Mammary epithelial cell (primary cell): ENCODE measurements around the gene FGD5.

Experiments used
- EZH2 ChIP-seq: IDR thresholded peaks from 2 replicates; pipeline ENCODE4 v1.6.1; 2012; ENCODE audit warnings: low read length, inconsistent platforms, borderline replicate concordance
- TF ChIP-seq, protein P1 (sequence below), 2 donors: IDR thresholded peaks in 1 of 2; conservative IDR thresholded peaks in 1 of 2; 2 replicates each; pipeline ENCODE4 v1.5.1; 2011 to 2012; ENCODE audit warnings: inconsistent platforms in 2 of 2, low read length in 2 of 2, mild to moderate bottlenecking in 2 of 2, control low read depth in 1 of 2, low read depth in 1 of 2; ENCODE audit not compliant: insufficient read depth in 1 of 2; ENCODE audit errors: extremely low read depth in 1 of 2

DNA sequence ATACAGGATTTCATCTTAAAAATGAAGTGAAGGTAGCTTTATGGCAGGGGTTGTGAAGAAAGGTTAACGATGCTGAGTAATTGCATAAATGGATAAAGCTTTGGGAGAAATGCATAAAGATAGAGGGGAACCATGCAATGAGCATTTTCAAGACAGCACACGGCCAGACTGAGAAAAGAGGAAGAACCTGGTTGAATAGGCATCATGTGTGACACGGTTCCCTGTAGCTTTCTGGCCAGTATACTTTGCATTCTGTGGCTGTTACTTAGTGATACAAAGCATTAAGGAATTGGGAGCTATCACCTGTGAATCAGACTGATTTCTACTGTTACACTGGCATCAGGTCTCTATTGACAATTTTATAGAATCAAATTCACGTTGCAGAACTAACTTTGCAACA, 161.9 kb downstream of the FGD5 start:
- TF ChIP-seq, protein P1, sequence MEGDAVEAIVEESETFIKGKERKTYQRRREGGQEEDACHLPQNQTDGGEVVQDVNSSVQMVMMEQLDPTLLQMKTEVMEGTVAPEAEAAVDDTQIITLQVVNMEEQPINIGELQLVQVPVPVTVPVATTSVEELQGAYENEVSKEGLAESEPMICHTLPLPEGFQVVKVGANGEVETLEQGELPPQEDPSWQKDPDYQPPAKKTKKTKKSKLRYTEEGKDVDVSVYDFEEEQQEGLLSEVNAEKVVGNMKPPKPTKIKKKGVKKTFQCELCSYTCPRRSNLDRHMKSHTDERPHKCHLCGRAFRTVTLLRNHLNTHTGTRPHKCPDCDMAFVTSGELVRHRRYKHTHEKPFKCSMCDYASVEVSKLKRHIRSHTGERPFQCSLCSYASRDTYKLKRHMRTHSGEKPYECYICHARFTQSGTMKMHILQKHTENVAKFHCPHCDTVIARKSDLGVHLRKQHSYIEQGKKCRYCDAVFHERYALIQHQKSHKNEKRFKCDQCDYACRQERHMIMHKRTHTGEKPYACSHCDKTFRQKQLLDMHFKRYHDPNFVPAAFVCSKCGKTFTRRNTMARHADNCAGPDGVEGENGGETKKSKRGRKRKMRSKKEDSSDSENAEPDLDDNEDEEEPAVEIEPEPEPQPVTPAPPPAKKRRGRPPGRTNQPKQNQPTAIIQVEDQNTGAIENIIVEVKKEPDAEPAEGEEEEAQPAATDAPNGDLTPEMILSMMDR (conservative IDR thresholded peaks at IDR 0.05 in 1 of 2, IDR thresholded peaks at IDR 0.05 in 1 of 2; ENCODE audit: extremely low read depth in 1 of 2, insufficient read depth in 1 of 2, low read depth in 1 of 2, low read length in 2 of 2): no peak
- TF ChIP-seq EZH2: no peak
